Right renal cortex interstitium (tissue), 3 donors: ENCODE results near the gene PTPRM. TPM values are rescaled to one million over a fixed set of nuclear protein-coding genes. Genes with fewer than 3 reads are reported as not detected.

Experiments
- DNase-seq, 3 donors: peaks; one replicate each; pipeline ENCODE4 v3.0.0-alpha.2; 2013; ENCODE audit warnings: low read depth in 3 of 3, low spot score in 2 of 3
- polyA plus RNA-seq, 3 donors: library from polyadenylated mRNA; unstranded; fragments of 120-200 nt; gene quantifications; one replicate each; pipeline ENCODE4 v1.2.1, GENCODE V29; 2013; ENCODE audit not compliant: insufficient read length in 3 of 3

PTPRM gene
- polyA plus RNA-seq, 3 donors = 83.9 to 114 (median 101) TPM

DNA sequence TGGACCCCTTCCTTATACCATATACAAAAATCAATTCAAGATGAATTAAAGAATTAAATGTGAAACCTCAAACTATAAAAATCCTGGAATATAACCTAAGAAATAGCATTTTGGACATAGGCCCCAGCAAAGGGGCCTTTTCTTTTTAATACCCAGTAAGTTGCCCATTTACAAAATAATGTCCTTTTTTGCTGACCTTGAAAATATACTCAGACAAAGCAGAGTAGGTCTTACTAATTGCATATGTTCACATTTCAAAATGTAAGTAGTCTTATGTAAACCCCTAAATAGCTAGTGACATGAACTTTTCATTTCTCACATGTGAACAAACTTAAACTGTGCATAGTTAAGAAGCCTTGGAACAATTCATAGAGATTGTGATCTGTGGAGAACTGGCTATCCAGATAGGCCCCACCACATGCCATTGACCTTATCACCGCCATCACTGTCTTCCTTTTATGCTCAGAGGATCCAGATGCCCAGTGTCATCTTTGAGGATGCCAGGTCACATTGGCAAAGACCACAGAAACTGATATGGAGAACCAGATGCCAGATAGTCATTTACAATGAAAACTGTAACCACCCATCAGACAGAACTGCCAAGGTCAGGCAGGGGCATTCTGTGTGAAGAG is 759.8 kb downstream of the PTPRM start:
- no peak for DNase-seq

DNA sequence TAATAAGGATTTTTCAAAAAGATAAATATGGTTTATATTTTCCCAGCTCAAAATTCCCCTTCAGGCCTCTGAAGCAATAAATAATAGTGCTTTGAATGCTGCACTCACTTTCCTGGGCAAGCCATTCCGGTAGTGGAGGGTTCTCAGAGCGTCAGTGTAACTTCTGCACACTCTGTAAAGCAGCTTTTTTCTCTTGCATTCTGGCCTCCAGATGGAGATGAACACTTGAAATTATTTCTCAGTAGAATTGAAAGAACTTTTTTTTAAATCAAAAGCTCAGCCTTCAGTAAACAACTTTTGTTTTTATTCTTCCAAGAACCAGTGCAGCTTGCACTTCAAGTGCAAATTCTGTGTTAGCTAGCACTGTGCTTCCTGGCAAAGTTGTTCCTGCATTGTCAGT is 761.0 kb downstream of the PTPRM start:
- no peak for DNase-seq

DNA sequence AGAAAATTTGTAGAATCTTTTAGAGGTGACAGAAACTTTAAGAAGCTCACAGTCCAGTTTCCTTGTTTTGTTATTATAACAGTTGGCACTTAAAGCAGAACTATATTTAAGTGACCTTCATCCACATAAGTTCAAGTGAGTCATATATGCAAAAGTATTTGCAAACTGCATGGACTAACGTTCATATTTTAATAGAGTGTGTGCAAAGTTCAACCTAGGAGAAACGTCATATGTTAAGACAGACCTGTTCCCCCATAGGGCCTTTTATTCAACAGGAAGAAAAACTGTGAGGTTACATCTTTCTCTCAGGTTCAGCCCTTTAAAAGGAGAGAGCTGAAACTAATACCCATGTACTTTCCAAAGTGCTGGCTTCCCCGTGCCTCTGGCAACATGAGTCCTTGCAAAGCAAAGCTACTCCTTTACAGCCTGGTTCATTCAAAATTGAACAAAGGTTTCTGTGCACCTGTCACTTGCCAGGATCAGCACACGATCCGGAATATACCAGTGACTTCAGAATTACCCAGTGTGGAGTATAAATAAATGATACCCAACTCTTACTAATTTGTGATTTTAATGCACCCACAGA is 762.2 kb downstream of the PTPRM start:
- no peak for DNase-seq

DNA sequence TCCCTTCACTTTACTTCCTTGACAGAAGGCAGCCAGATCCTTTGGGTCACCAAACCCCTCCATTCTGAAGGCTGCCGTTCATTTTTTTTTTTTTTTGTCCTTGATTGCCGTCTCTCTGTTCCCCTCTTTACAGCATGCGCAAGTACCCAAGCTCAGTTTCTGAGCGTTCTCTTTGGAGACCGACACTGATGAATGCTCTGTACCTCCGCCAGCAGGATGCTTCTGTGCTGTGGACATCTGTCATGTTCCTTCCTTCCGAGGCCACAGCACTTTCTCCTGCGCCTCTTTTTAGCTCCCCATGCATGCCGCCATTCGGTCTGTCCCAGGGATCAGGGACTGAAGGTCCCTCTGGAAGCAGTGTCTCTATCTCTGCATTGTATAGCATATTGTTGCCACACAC is 763.5 kb downstream of the PTPRM start:
- no peak for DNase-seq

DNA sequence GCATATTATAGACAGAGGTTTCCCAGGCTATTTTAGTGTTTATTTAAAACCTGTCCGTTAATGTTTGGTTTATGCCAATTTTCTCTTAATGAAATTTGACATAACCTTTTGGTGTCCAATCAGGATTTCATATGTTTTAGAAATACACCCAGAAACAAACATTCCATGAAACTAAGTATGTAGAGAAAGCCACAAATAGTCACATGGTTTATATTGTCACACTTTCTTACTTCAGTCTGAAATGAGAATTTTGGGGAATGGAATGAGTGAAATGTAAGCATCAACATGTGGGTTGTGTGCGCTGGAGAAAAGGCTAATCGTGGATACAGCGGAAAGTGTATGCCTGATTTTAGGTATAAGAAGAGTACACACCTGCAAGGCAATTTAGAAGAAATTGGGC is 765.2 kb downstream of the PTPRM start:
- no peak for DNase-seq

DNA sequence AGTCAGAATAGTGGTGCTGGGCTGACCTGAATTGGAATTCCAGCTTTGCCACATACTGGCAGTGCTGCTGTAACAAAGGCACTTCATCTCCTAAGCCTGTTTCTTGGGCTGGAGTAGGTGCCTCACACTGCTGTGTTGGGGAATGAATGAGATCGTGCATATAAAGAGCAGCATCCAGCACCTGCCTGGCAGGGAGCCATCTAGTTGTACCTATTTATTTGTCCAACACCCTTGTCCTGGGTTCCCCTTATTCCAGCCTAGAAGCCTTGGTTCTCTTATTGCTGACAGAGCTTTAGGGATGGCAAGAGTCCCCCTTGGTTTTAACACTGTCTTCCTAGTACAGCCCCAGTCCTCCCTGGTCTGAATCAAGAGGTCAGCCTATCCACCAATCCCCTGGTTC is 766.8 kb downstream of the PTPRM start:
- no peak for DNase-seq

DNA sequence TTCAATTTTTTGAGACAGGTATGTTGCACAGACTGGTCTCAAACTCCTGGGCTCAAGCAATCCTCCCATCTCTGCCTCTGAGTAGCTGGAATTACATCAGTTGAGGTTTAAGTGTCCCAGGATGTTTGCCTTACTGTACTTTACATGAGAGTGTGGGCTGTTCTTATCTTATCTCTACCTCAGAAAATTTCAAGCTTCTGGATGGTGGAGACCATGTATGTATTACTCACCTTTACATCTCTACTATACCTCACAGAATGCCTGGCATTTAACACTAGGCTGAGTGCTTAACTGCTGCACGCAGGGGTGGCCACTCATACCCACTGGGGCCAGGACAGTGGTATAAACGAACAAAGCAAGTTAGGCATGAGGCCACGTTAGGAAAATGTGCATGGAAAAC is 770.1 kb downstream of the PTPRM start:
- DNase-seq = no peak

DNA sequence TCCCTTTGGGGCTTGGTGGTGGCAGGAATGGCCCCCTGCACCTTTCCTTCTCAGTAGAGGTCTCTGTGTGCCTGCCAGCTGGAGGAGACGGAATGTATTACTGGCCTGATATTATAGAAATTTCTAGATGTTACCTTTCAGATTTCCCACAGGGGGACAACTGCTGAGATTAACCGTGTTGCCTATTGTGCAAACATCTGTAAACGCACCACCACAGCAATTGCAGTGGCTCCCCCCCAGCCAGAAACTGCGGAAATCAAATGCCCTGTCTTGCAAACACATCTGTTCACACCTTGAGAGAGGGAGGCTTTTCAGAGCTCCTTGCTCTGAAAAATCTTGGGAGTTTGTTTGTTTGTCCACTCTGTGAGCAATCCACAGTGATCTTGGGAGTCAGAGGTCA is 772.1 kb downstream of the PTPRM start:
- DNase-seq = no peak

DNA sequence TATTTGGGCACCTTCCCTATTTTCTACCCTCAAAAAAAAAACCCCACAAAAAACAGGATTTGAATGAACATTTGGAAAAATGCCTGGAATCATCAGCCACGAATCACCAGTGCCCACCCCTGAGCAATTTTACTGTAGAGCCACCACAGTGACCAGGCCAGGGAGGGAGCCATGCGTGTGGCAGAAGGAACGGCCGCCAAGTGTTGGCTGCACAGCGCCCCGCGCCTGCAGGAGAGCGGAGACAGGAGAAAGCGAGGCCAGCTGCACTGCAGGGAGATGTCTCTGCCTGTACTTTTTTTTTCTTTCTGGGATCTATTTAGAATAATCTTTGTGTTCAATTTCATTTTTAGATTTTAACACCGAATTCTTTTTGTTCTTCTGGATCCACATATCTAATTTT is 772.8 kb downstream of the PTPRM start:
- no peak for DNase-seq

DNA sequence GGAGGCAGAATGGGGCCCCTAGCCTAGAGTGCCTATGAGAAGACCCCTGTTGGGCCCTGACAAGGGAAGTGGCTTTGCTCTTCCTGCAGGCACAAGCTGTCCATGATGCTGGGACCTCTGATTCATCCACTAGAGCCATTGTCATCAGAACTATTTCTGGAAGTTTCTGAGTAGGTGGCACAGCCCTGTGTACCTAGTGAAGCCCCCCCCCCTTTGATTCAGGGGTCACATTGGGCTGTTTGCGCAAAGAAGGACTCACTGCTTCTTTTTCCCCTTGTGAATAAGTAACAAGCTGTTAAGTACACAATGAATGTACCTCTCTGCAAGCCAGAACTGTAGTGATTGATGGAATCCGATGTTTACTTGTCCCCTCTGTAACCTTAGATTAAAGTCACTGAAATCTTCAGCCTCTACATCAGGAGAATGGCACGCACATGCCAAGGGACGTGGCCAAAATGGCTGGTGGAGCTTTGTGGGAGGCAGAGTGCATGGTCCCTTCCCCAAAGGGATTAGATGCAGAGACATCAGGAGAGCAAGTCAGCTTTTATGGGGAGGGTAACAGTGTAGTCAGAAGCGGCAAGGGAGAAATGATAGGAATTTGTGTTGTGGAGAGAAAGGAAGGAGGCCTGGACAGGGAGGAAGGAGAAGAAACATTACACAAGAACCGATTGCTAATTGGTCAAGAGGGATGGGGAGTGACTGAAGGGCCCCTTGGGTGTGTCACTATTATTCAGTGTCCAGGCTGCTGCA is 774.5 kb downstream of the PTPRM start:
- peak in 2 of 3 donors; percentile 29 to 44 for DNase-seq

DNA sequence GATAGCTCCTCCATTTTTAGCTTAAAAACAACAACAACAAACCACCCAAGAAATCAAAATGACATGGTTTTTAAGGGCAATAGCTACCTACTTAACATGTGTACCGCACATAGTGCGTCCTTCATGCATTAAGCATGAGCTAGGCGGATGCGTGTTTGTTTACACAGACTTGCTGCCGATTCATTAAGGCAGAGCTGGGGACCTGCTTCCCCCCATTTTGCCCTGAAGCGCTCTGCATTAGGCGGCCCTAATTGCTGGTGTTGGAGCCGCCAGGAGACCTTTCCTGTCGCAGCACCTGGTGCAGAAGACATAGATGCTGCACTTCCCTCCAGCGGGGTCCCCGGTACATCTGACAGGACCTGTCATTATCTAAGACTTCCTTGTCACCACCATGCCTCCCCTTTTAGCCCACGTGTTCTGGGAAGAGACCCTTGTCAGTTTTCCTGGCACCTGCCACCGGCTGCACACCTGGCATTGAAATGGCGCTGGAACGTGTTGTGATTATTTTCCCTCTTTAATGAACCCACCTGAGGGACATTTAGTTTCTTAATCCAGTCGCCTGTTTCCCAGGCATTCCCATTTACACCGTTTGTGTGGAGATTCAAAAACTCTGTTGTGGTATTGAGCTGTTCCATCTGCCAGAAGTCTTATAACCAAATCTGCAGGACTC is 781.1 kb downstream of the PTPRM start:
- no peak for DNase-seq

DNA sequence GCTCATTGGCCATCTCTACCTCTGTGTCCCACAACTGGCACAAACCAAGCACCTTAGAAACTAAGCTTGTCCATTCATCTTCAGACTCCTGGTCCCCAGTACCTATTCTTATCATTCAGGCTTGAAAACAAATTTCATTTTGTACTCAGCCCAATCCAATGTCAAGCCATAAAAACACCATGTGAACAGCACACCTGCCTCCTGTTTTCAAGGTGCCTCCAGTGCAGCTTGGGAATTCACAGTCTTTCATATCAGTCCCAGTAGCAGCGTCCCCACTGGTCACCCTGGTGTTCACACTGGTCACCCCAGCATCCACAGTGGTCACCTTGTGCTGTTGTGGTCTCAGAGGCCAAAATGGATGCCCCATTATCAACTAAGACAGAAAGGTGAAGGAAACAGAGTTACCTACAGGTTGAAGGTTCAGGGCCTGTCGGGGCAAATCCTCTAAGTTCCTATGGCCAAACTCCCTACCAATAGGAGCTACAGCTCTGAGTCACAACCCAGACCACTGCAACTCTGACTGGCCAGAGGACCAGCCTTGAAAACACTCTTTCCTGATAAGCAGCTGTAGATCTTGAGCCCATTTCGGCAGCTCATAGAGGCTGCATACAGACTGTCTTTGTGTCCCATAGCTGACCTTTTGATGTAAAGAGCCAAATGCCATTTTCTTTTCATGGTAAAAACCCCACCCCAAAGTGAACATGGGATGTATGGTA is 782.6 kb downstream of the PTPRM start:
- DNase-seq = no peak

DNA sequence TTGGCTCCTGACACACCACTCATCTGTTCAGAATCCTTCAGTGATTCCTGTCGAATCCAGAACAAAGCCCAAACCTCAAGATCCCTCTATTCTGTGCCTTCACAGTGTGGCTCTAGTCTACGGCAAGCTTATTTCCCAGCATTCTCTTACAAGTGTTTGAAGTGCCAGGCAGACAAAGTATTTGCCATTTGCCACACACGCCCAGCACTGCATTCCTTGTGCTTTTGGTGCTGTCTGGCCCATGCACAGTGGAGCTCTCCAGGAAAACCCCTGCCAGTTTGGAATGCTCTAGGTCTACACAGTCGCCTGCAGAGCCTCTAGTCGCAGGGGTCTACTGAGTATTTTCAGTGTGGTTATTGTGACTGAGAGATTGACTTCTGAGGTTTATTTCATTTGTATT is 783.5 kb downstream of the PTPRM start:
- no peak for DNase-seq

DNA sequence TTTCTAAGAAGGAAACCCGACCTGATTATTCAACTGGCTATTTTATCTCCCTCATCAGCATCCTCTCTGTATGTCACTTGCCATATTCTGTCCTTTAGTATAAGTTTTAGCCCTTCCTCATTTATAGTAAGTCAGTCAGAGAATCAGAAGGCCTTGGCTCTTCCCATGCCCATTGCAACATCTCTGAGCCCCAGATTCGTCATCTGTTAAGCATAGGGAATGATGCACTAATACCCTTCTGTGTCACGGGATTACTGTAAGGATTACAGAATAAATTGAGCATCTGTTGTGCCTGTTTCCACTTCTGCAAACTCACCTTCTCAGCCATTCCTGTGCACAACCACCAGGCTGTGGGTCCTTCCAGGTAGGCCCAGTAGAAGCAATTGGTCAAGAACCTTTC is 784.0 kb downstream of the PTPRM start:
- no peak for DNase-seq

DNA sequence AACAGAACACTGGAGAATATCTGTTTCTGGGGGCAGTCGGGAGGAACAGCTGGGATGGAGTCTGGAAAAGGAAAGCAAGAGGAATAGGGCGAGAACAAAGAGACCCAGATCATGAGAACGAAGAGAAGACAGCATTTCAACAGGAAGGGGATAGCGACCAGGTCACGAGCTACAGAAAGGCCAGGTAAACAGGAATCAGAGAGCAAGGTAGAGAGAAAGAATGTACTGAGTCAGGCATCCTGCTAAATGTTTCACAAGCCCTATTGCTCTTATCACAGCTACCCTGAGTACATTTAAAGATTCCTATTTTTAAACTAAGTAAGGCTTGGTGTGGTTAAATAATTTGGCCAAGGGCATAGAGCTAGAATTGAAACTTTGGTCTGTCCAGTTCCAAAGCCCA is 787.2 kb downstream of the PTPRM start:
- no peak for DNase-seq

DNA sequence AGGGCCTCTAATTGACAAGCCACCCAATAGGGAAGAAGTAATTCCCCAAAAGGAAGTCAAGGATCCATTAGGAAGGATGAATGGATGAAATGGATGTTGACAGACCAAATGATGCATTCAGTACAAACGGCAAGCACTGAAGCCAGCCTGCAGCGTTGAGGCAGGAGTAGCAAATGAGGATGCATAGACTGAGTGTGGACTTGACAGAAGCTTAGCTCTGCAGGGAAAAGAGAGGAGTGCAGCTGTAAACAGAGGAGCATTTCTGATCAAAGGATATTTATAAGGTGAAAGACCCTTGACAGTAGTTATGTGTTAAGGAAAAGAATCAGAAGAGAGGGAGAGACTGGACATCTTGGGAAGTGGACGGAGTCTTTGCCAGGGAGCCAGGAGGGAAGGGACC is 788.9 kb downstream of the PTPRM start:
- DNase-seq = no peak

DNA sequence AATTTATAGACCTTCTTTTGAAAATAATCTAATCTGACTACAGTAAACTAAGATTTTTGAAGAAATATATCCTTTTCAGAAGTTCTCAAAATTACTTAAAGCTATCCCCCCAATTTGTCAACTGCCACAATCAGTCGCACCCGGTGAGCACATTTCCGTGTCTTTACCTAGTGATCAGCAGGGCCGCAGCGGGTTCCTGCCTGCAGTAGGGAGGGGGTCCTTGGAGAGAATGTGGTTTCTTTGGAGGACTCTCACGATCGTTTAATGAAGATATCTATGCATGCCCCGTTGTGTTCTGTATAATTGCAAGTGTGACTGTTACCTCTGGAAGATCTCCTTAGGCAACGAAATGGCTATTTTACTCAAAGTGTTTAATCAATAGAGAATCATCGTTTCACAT is 790.2 kb downstream of the PTPRM start:
- no peak for DNase-seq

DNA sequence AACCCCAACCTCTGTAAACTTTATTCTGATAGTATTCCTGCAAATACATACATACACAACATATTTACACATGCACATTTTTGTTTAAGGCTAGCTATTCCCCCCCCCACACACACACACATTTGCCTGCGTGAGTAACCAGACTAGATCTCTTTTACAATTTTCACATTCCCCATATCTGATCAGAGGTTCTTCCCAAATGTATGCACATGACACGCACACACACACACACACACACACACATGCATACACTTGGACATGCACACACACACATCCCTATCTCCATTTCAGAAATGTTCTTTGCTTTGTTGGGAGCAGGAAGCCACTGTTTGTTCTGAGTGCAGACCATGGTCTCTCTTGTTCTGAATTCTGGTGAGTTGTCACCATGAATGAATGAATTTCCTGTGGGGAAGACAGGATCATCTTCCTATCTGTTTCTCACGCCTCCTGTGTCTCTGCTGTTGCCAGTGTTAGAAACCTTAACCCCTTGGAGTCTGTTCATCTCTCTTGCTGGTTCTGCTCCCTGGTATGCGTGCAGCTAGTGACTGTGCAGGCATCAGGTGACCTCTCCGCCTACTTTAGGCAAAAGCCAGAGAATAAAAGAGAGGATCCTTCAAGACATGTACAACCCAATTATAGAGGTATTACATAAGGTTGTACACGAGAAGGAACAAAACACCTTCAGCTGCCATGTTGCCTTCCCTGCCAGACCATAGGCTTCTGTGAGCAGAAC is 791.1 kb downstream of the PTPRM start:
- DNase-seq = no peak

DNA sequence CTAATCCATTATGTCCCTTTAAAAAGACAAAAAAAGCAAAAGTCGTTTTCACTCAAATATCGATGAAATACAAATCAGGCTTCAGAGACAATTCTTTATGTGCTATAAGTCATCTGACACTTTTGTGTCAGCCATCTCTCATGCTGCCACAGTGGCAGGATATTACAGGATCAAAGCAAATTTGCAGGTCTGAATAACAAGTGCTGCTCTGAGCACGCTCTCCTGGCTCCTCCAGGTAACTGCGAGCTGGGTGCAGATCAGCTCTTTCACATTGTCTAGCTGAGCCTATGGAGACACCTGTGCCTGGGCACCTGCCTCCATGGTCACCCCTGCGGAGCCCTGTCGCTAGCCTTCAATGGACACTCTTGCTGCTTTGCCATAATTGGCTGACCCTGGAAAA is 792.0 kb downstream of the PTPRM start:
- no peak for DNase-seq

DNA sequence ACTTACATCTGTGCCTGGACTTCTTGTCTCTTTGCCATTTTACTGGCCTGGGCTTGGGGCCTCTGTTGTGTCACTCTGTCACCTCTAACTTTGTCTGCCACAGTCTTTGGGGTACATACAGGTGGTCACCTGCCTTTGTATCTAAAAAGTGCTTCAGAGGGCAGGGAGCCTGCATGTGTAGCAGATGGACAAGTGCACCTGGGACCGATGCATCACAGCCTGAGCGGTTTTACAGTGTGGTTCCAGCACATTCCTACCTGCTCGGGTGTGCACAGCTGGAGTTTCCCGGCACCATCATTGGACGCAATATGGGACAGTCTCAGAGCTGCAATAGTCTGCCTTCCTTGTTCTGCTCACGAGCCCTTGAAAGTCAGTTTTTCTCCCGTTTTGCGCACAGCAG is 792.4 kb downstream of the PTPRM start:
- DNase-seq = no peak
